NCI-H146 treated with DMSO at 0.1 percent for 48 hours (cell line): ENCODE data around the gene ATP1B2.
"Not testable (repeated sequence)": the region's sequence is repeated elsewhere in the genome, so short reads cannot be mapped to it uniquely, and the experiment has no call there.

ENCODE experiments used
- DNase-seq: peaks from one replicate; lab custom pipeline; 2025; ENCODE audit not compliant: unreplicated experiment; lab: John Stamatoyannopoulos, UW

ATP1B2 gene

GRCh38 chr17:7650509-7651096 is at the start of gene ATP1B2:
Gene ATP1B2 (plus strand): TSS chr17:7650926. CDS start chr17:7651519, 593 bp downstream.
- DNase-seq = peak; percentile 66

- DNase-seq = no peak
Measured at GRCh38 chr17:7606280-7606679, 44.4 kb upstream of the ATP1B2 start.

- DNase-seq = no peak
Measured at GRCh38 chr17:7610641-7611040, 40.1 kb upstream of the ATP1B2 start.

- DNase-seq = no peak
Measured at GRCh38 chr17:7611635-7612293, 39.0 kb upstream of the ATP1B2 start.

- DNase-seq = no peak
Measured at GRCh38 chr17:7612294-7612640, 38.5 kb upstream of the ATP1B2 start.

GRCh38 chr17:7613769-7614424 is 36.8 kb upstream of the ATP1B2 start:
- DNase-seq = no peak

- DNase-seq = peak; percentile 100
Measured at GRCh38 chr17:7614425-7615264, 36.1 kb upstream of the ATP1B2 start, which contains the start of gene FXR2. Gene FXR2 (minus strand): TSS chr17:7614897. CDS start chr17:7614532, 365 bp downstream.

GRCh38 chr17:7615265-7615747 is 35.4 kb upstream of the ATP1B2 start:
- no peak for DNase-seq

- DNase-seq = no peak
Measured at GRCh38 chr17:7618608-7619007, 32.1 kb upstream of the ATP1B2 start.

GRCh38 chr17:7620835-7621234 is 29.9 kb upstream of the ATP1B2 start:
- no peak for DNase-seq

- no peak for DNase-seq
Measured at GRCh38 chr17:7623661-7624060, 27.1 kb upstream of the ATP1B2 start.

GRCh38 chr17:7625749-7626148 is 25.0 kb upstream of the ATP1B2 start:
- not testable (repeated sequence) for DNase-seq

GRCh38 chr17:7626307-7626706 is 24.4 kb upstream of the ATP1B2 start:
- DNase-seq = no peak

GRCh38 chr17:7626956-7627249 is 23.8 kb upstream of the ATP1B2 start:
- no peak for DNase-seq

GRCh38 chr17:7627250-7628121 is 23.2 kb upstream of the ATP1B2 start, which contains the start of gene SAT2:
Gene SAT2 (minus strand): TSS chr17:7627821. CDS start chr17:7627635, 186 bp downstream.
- DNase-seq = peak; percentile 71

- no peak for DNase-seq
Measured at GRCh38 chr17:7629939-7630571, 20.7 kb upstream of the ATP1B2 start, which contains the start of gene SHBG. Gene SHBG (plus strand): TSS chr17:7630135. CDS start chr17:7630173, 38 bp downstream.

- no peak for DNase-seq
Measured at GRCh38 chr17:7631398-7632380, 19.0 kb upstream of the ATP1B2 start.

GRCh38 chr17:7632492-7632894 is 18.2 kb upstream of the ATP1B2 start:
- DNase-seq = peak; percentile 20

GRCh38 chr17:7633093-7633492 is 17.6 kb upstream of the ATP1B2 start:
- no peak for DNase-seq
